H9 (cell line): ENCODE measurements around the gene EDA. TPM values are rescaled to one million over a fixed set of nuclear protein-coding genes. Genes with fewer than 3 reads are reported as not detected.

Source experiments
- DNase-seq: peaks from one replicate; pipeline ENCODE4 v3.0.0-alpha.2; 2017
- H2AFZ ChIP-seq: one replicate; pipeline ENCODE4 v1.6.1; 2013; ENCODE audit warnings: mild to moderate bottlenecking, low read length, control low read depth, moderate library complexity
- H2AK5ac ChIP-seq: 2 replicates; pipeline ENCODE4 v1.6.1; 2013; ENCODE audit warnings: low read length, control low read depth, mixed read lengths; ENCODE audit not compliant: insufficient read length
- H2BK120ac ChIP-seq: one replicate; pipeline ENCODE4 v1.6.1; 2013; ENCODE audit warnings: low read depth, mild to moderate bottlenecking, low read length, control low read depth, inconsistent platforms; ENCODE audit not compliant: poor library complexity, severe bottlenecking
- H2BK12ac ChIP-seq: 2 replicates; pipeline ENCODE4 v1.6.1; 2013; ENCODE audit warnings: low read length, control low read depth, mixed read lengths, low read depth; ENCODE audit not compliant: insufficient read length
- H2BK15ac ChIP-seq: 2 replicates; pipeline ENCODE4 v1.6.1; 2013; ENCODE audit warnings: low read depth, low read length, control low read depth
- H2BK20ac ChIP-seq: one replicate; pipeline ENCODE4 v1.6.1; 2013; ENCODE audit warnings: low read depth, mild to moderate bottlenecking, low read length, control low read depth, inconsistent platforms; ENCODE audit not compliant: poor library complexity, severe bottlenecking
- H2BK5ac ChIP-seq: 2 replicates; pipeline ENCODE4 v1.6.1; 2013; ENCODE audit warnings: low read length, control low read depth, mixed read lengths; ENCODE audit not compliant: insufficient read length
- H3K14ac ChIP-seq: 2 replicates; pipeline ENCODE4 v1.6.1; 2013; ENCODE audit warnings: low read length, control low read depth; ENCODE audit not compliant: insufficient read depth
- H3K18ac ChIP-seq: 2 replicates; pipeline ENCODE4 v1.6.1; 2013; ENCODE audit warnings: low read depth, mild to moderate bottlenecking, mixed read lengths, low read length, control low read depth; ENCODE audit not compliant: insufficient read length
- H3K23ac ChIP-seq: 2 replicates; pipeline ENCODE4 v1.6.1; 2013; ENCODE audit warnings: low read length, control low read depth, mixed read lengths, low read depth; ENCODE audit not compliant: insufficient read length
- H3K23me2 ChIP-seq: 2 replicates; pipeline ENCODE4 v1.6.1; 2013; ENCODE audit warnings: low read depth, mild to moderate bottlenecking, mixed read lengths, low read length, control low read depth; ENCODE audit not compliant: insufficient read length, poor library complexity, severe bottlenecking
- H3K27ac ChIP-seq: 2 replicates; pipeline ENCODE4 v1.5.1; 2013; ENCODE audit warnings: low read length, control low read depth, mixed read lengths, low read depth; ENCODE audit not compliant: insufficient read length
- H3K27me3 ChIP-seq: 2 replicates; pipeline ENCODE4 v1.6.1; 2013; ENCODE audit warnings: low read length, control low read depth, inconsistent platforms; ENCODE audit not compliant: insufficient read depth
- H3K4ac ChIP-seq: 2 replicates; pipeline ENCODE4 v1.6.1; 2013; ENCODE audit warnings: low read depth, mild to moderate bottlenecking, control low read depth, inconsistent platforms, low read length, moderate library complexity
- H3K4me1 ChIP-seq: 2 replicates; pipeline ENCODE4 v1.6.1; 2013; ENCODE audit warnings: low read length, control low read depth, inconsistent platforms; ENCODE audit not compliant: insufficient read depth
- H3K4me2 ChIP-seq: 2 replicates; pipeline ENCODE4 v1.6.1; 2013; ENCODE audit warnings: low read length, control low read depth, mixed read lengths; ENCODE audit not compliant: insufficient read length, insufficient read depth
- H3K56ac ChIP-seq: 2 replicates; pipeline ENCODE4 v1.6.1; 2013; ENCODE audit warnings: low read depth, mild to moderate bottlenecking, mixed read lengths, low read length, control low read depth; ENCODE audit not compliant: insufficient read length
- H3K79me1 ChIP-seq: 2 replicates; pipeline ENCODE4 v1.6.1; 2013; ENCODE audit warnings: low read depth, mild to moderate bottlenecking, moderate library complexity, low read length, control low read depth, inconsistent platforms; ENCODE audit not compliant: insufficient read depth, poor library complexity, severe bottlenecking
- H3K79me2 ChIP-seq: 2 replicates; pipeline ENCODE4 v1.6.1; 2013; ENCODE audit warnings: low read length, control low read depth, inconsistent platforms; ENCODE audit not compliant: insufficient read depth
- H3K9ac ChIP-seq: 2 replicates; pipeline ENCODE4 v1.6.1; 2013; ENCODE audit warnings: low read length, control low read depth, mixed read lengths; ENCODE audit not compliant: insufficient read length; ENCODE audit errors: extremely low read depth
- H3K9me3 ChIP-seq: one replicate; pipeline ENCODE4 v1.6.1; 2013; ENCODE audit warnings: low read depth, low read length, inconsistent platforms; ENCODE audit not compliant: control insufficient read depth
- H3T11ph ChIP-seq: one replicate; pipeline ENCODE4 v1.6.1; 2013; ENCODE audit warnings: mild to moderate bottlenecking, low read length, control low read depth, inconsistent platforms
- H4K20me1 ChIP-seq: one replicate; pipeline ENCODE4 v1.6.1; 2013; ENCODE audit not compliant: control insufficient read depth, insufficient read length, insufficient read depth
- H4K5ac ChIP-seq: 2 replicates; pipeline ENCODE4 v1.6.1; 2013; ENCODE audit warnings: low read depth, mild to moderate bottlenecking, mixed read lengths, low read length, control low read depth; ENCODE audit not compliant: insufficient read length
- H4K8ac ChIP-seq: replicated peaks from 2 replicates; pipeline ENCODE4 v1.6.1; 2013; ENCODE audit warnings: low read length, control low read depth, mixed read lengths, low read depth; ENCODE audit not compliant: insufficient read length
- H4K91ac ChIP-seq: 2 replicates; pipeline ENCODE4 v1.6.1; 2013; ENCODE audit warnings: low read depth, mild to moderate bottlenecking, moderate library complexity, mixed read lengths, low read length, control low read depth; ENCODE audit not compliant: insufficient read length
- H3K27ac Mint-ChIP-seq, 3 experiments: 2 replicates in 2 of 3; 3 replicates in 1 of 3; pipeline ENCODE4 v1.8.0; 2020 to 2021; ENCODE audit warnings: mixed read lengths in 3 of 3, mild to moderate bottlenecking in 1 of 3, moderate library complexity in 1 of 3
- H3K27me3 Mint-ChIP-seq: 2 replicates; pipeline ENCODE4 v1.8.0; 2021; ENCODE audit warnings: low read depth, mild to moderate bottlenecking, moderate library complexity, mixed read lengths
- H3K36me3 Mint-ChIP-seq, 3 experiments: 2 replicates in 2 of 3; 3 replicates in 1 of 3; pipeline ENCODE4 v1.8.0; 2020 to 2021; ENCODE audit warnings: low read depth in 3 of 3, mixed read lengths in 3 of 3; ENCODE audit not compliant: insufficient read depth in 1 of 3
- H3K4me1 Mint-ChIP-seq, 2 experiments: 2 replicates each; pipeline ENCODE4 v1.8.0; 2020; ENCODE audit warnings: mixed read lengths in 2 of 2
- H3K4me3 Mint-ChIP-seq, 2 experiments: 2 replicates in 1 of 2; 3 replicates in 1 of 2; pipeline ENCODE4 v1.8.0; 2020 to 2021; ENCODE audit warnings: mild to moderate bottlenecking in 2 of 2, mixed read lengths in 2 of 2, moderate library complexity in 1 of 2
- H3K9me3 Mint-ChIP-seq, 2 experiments: 2 replicates in 1 of 2; 3 replicates in 1 of 2; pipeline ENCODE4 v1.8.0; 2020; ENCODE audit warnings: mild to moderate bottlenecking in 2 of 2, mixed read lengths in 2 of 2, moderate library complexity in 1 of 2
- WGBS: extraction: QIAGEN DNeasy Blood & Tissue Kit; methylation state at CpG from one replicate; pipeline ENCODE4 v1.1.7; 2013; ENCODE audit warnings: missing lambda C conversion rate, low lambda C conversion rate, mixed read lengths; ENCODE audit not compliant: insufficient read length; ENCODE audit errors: extremely low coverage; 5-methylcytosine and 5-hydroxymethylcytosine counted together
- total RNA-seq: library from RNA; stranded (reverse); gene quantifications from 2 replicates; pipeline ENCODE4 v1.2.1, GENCODE V29; 2021
- TF ChIP-seq, protein P1 (sequence below): fragments of 200-600 bp; sonication (generic); conservative IDR thresholded peaks from 3 replicates; pipeline ENCODE4 v1.8.0; 2021; ENCODE audit warnings: antibody characterized with exemption, mild to moderate bottlenecking

The EDA gene
- total RNA-seq, 1 experiment from 2014 or later = 7.7 TPM

DNA sequence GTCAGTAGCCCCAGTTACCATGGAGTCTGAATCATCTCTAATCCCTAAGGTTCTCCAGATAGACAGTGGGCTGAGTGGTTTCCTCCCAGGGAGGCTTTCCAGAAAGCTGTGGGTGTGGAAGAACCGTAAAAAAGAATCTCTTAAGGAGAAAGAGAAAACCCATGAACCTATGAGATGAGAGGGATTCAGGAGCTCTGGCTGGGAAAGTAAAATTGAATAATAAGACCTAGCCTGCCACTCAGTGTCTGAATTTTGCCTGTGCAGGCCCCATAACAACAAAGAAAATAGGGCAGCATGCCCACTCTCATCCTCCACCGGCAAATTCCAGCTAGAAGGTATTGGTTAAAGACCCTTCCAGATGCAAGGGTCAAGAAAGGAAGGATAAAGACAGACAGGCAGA lies 416.9 kb downstream of the EDA start:
- H4K20me1 ChIP-seq = no peaks in the 10 kb centered on the region
- no peak overlapping the region for H2BK12ac ChIP-seq
- H4K91ac ChIP-seq = no peak overlapping the region
- Mint-ChIP-seq H3K27ac (no peak overlapping the region), H3K4me3 (no peak overlapping the region), H3K27me3 (no peaks in the 10 kb centered on the region; the same call in 1 of the 2 replicates), H3K36me3 (peaks cover 0 to 12% (median 3%) of the 10 kb centered on the region in 3 experiments; a peak in 2 of 7 replicates), H3K4me1 (peaks cover 9 to 10% of the 10 kb centered on the region in 2 experiments; a peak in 3 of 4 replicates), H3K9me3 (peaks cover 58 to 74% of the 10 kb centered on the region in 2 experiments)
- no peak overlapping the region for H3K4me2 ChIP-seq
- no peaks in the 10 kb centered on the region for H3K23me2 ChIP-seq
- H3K14ac ChIP-seq = no peak overlapping the region
- no CpG with 5 or more reads among the region's 2 CpGs for WGBS
- H2BK5ac ChIP-seq = no peak overlapping the region
- H4K5ac ChIP-seq = no peak overlapping the region
- H2AFZ ChIP-seq = no peak overlapping the region
- H3K23ac ChIP-seq = no peak overlapping the region
- TF ChIP-seq, protein P1, sequence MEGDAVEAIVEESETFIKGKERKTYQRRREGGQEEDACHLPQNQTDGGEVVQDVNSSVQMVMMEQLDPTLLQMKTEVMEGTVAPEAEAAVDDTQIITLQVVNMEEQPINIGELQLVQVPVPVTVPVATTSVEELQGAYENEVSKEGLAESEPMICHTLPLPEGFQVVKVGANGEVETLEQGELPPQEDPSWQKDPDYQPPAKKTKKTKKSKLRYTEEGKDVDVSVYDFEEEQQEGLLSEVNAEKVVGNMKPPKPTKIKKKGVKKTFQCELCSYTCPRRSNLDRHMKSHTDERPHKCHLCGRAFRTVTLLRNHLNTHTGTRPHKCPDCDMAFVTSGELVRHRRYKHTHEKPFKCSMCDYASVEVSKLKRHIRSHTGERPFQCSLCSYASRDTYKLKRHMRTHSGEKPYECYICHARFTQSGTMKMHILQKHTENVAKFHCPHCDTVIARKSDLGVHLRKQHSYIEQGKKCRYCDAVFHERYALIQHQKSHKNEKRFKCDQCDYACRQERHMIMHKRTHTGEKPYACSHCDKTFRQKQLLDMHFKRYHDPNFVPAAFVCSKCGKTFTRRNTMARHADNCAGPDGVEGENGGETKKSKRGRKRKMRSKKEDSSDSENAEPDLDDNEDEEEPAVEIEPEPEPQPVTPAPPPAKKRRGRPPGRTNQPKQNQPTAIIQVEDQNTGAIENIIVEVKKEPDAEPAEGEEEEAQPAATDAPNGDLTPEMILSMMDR = no peak
- H3K4ac ChIP-seq = no peak overlapping the region
- H2BK120ac ChIP-seq = no peak overlapping the region
- no peak overlapping the region for H3K27ac ChIP-seq
- H3K4me1 ChIP-seq = no peaks in the 10 kb centered on the region
- H2BK15ac ChIP-seq = no peak overlapping the region
- H3K56ac ChIP-seq = no peak overlapping the region
- no peak overlapping the region for H2AK5ac ChIP-seq
- H3K79me1 ChIP-seq = no peaks in the 10 kb centered on the region
- H3K18ac ChIP-seq = no peak overlapping the region
- H3K79me2 ChIP-seq = no peaks in the 10 kb centered on the region
- no peak for DNase-seq
- no peak overlapping the region for H2BK20ac ChIP-seq
- no peak overlapping the region for H3K9ac ChIP-seq
- H3T11ph ChIP-seq = no peak overlapping the region
- H4K8ac ChIP-seq = no peak overlapping the region
- H3K27me3 ChIP-seq = no peaks in the 10 kb centered on the region
- peaks cover 32% of the 10 kb centered on the region for H3K9me3 ChIP-seq
